SH-SY5Y (cell line): Measurements from ENCODE around the gene MBNL2.

Experiments used
- GATA2 ChIP-seq: IDR thresholded peaks from 2 replicates; pipeline ENCODE4 v1.6.1; 2011; ENCODE audit warnings: mild to moderate bottlenecking, low read depth, low read length
- GATA3 ChIP-seq: IDR thresholded peaks from 2 replicates; pipeline ENCODE4 v1.6.1; 2011; ENCODE audit warnings: low read depth, mild to moderate bottlenecking, low read length, moderate library complexity

GRCh38 chr13:97228850-97229521 lies 6.9 kb downstream of the MBNL2 start:
- no peak for TF ChIP-seq GATA2
- TF ChIP-seq GATA3, result no peak
